Myocyte (in vitro differentiated cells): ENCODE measurements around the gene PSEN2. TPM values are rescaled to one million over a fixed set of nuclear protein-coding genes. Genes with fewer than 3 reads are reported as not detected.

Experiments used
- DNase-seq: peaks from one replicate; pipeline ENCODE4 v3.0.0-alpha.2; 2012; ENCODE audit warnings: low read depth
- total RNA-seq: library from RNA; depleted of rRNA; stranded (reverse); fragments of >200 nt; gene quantifications from 2 replicates; pipeline ENCODE4 v1.2.3, GENCODE V29; 2014

Gene PSEN2
- total RNA-seq, 1 donor from 2014 or later = 266 TPM

DNA sequence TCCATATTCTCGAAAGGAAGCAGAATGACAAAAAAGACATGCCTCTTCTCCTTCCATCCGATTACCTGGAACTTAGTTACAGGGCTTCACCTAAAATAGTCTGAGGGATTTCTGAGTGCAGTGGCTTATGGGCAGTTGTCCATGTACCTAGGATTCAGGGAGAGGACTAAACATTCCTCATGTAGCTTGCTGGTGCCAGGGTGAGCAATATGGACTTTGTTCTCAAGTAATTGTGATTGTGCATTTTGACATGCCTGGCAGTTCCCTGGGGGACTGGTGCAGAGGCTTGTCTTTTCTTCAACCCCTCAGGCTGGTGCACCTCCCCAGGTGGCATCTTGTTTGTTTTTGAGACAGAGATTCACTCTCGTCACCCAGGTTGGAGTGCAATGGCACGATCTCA lies 6.1 kb upstream of the PSEN2 start:
- no peak for DNase-seq

- DNase-seq = no peak
Observed at GRCh38 chr1:226865590-226865989, 4.8 kb upstream of the PSEN2 start.

GRCh38 chr1:226867461-226868054 lies 2.9 kb upstream of the PSEN2 start:
- no peak for DNase-seq

GRCh38 chr1:226868726-226869125 lies 1.7 kb upstream of the PSEN2 start:
- DNase-seq = no peak

DNA sequence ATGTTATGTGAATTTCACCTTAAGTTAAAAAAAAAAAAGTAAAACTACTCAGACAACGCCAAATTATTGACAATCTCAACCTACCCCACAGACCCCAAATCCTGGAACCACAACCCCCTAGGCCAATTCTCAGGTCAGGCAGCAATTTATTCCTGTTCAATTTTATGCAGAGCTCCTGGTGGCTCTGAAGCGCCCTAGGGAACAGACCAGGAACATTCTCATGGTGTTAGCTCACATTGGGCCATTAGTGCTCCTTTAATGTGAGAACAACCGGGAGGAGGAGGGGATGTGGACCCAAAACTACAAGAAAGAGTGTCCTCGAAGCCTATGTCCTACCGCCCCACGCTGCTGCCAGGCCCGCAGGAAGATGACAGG lies 403 bp upstream of the PSEN2 start:
- DNase-seq = no peak

- DNase-seq = peak; percentile 54
Observed at GRCh38 chr1:226871636-226872327, 1.4 kb downstream of the PSEN2 start.

GRCh38 chr1:226872437-226872836 lies 2.0 kb downstream of the PSEN2 start:
- DNase-seq = peak; percentile 98

DNA sequence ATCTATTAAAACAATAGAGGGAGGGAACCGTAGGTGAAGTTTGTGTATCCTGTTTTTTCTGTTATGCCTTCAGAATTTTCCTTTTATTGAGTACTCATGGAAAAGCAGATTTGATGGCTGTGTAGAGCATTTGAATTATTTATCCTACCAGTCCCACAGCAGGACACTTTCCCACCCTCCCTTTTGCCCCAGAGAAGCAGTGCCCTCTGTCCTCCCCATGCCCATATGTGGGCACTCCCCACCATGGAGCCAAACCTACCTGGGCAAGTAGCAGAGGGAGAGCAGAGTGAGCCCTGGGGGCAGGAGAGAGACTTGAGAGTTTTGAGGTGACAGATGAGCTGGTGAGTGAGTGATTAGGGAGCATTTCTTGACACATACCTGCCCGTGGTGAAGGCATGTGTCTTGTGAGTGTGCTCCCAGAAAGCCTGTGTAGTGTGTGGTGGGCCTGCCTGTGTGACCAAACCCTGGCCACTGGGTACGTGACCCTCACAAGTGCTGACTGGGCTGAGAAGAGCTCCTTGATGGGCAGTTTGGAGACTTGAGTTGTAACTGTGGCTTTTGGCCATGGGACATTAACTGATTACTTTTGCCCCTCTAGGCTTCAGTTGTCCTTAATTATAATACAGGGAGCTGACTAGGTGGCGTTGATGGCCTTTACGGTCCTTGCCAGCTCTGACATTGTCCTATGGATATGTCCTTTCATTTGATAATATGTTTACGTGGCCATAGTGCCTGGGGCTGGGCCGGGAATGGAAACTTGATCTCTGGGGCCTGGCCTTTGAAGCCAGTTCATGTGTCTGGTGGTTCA lies 3.6 kb downstream of the PSEN2 start:
- DNase-seq = peak; percentile 55

DNA sequence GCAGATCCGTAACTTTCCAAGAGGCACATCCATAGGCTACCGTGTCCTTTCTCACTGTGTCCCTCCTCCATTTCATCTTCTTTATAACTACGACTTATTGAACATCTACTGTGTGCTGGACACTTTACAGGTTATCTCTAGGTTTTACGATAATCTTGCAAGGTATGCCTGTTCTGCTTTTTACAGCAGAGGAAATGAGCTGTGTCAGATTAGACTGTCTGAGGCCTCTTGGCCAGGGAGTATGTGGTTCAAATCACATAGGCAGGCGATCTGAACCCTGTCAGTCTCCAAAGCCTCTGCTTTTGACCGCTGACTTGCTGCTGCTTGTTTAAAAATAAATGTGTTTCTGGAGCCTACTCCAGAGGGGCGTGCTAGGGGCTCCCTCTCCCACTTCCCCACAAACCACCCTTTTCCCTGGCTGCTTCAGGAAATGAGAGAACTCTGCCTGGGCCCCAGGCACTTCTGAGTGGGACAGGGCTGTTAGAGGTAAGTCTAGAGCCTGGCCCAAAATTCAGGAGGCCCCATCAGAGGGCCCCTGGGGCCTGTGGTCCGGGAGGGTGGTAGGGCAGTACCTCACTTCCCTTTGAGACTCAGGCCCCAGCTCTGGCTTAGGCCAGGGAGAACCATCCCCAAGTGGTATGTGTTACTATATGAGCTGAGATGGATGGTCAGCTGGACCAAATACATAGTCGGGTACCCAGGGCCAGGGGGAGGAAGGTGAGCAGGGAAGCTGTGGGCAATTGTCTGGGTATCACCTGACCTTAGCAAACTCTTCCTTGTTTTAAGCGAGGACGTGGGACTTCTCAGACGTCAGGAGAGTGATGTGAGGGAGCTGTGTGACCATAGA lies 4.4 kb downstream of the PSEN2 start:
- DNase-seq = peak; percentile 22

DNA sequence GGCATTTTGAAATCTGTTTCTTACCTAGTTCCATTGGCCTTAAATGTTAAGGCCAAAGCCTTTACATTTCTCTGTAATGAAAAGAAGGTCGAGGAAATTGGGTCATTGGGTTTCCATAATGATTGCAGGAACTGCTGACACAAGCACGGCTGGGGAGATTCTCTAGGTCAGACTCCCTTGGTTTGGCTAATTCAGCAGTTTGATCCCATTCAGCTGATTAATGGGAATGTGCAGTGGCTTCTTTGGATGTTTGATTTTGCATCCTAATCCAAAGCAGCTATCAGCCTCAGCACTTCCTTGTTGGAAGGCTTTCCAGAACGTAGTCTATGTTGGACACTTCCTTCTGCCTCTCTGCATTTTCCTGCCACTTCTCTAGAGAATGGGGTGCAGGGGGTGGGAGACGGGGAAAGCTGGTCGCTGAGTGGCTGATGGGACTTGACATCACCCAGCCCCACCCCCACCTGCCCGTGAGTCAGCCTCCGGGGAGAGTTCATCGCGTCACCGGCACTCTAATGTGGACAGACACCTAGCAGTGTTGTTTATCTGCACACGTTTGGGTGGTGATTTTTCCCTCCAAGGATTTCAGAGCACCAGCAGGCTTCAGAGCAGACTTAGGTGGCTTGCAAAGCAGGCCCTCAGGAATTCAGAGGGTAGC lies 5.4 kb downstream of the PSEN2 start:
- no peak for DNase-seq

DNA sequence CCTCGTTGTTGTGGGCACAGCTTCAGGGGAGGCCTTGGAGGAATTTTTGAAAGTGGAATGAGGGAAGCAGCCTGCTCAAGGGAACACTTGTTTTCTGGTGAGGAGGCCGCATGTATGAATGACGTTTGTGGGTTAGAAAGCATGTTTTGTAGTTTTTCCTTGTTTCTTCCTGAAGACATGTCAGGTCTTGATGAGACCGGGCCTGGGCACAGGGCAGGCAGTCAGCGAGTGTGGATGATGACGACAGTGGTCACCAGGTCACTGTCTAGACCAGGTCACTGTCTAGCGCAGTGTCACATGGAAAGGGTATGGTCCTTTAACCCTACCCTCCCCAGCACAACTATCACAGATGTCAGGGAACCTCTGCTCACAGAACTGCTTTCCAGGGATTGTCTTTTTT lies 7.3 kb downstream of the PSEN2 start:
- no peak for DNase-seq

DNA sequence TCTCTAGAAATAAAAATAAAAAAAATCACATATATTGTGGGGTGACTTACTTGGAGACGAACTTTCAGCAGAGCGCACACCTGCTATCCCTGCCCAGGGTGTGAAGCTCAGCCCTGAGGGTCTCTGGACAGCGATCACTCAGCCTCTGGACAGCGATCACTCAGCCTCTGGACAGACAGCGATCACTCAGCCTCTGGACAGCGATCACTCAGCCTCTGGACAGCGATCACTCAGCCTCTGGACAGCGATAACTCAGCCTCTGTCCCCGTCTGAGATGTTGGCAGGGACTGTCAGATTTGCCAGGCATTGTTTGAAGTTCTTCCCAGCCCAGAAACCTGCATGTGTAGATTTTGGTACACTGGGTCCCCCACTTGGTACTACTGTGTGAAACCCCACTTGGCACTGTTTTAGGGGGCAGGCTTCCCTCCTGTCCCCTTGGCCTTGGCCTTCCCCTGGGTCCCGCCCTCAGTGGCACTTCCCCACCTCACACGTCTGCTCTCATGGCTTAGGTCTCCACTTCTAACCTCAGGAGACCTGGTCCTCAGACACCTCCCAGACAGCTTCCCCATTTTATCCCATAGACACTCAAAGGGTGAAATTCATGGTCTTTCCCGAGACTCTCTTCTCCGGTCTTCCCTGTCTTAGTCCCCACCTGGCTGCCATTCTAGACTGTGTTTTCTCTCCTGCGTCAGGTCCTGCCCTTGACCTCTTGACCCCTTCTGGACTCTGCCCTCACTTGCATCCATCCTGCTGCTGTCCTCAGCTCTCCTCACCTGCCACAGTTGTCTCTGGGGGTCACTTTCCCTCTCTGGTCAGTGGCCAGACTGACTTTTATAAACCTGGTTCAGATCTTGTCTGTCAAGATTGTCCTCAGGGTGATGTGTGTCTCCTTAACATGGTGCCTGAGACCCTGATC lies 10.2 kb downstream of the PSEN2 start:
- DNase-seq = no peak

GRCh38 chr1:226881515-226882185 lies 11.2 kb downstream of the PSEN2 start:
- DNase-seq = no peak

DNA sequence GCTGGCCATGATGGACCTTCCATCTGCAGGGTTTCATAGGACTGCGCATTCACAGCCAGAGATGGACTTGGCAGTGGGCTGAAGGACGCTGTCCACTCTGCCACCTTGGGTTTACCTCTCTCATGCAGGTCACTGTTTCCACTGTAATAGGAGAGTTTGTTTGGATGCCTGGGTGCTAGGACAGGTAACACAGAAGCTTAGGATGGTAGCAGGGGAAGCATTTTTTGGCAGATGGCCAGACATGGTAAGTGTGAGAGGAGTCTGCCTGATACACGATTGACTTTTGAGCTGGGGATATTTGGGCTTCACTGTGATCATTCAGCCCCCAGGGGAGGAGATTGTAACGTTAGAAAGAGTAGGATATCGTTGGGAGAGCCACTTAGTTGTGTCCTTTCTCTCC lies 11.8 kb downstream of the PSEN2 start:
- no peak for DNase-seq

DNA sequence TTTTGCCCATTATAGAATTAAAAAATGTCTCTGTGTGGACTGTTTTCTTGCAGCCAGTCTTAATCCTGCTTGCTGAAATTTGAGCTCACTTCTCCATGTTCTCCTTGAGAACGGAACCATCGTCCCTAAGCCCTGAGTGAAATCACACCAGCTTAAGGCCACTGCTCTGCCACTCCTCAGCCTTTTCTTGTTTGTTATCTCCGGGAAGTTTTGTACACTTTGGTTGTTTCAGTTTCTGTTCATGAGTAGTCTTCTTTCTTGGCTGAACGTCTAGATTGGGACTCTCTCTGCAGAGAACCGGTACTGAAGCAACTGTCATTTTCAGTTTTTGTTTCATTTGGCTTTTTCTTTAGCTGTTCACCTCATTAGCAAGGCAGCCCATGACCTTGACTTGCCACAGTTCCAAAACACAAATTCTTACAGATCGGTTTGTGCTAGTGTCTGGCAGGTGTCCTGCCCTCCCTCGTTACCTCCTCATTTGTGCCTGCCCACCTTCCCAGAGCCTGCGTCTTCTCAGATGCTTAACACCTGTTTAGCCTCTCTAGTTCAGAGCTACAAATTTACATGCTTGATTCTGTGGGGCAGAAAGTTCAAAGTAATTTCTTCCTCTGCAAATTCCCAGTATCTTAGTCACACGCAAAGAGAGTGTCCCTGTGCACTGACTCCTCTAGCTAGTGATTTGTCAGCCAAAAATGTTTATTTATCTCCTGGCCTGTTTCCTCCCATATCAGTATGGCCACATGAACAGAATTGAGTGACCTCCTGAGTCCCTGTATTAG lies 12.4 kb downstream of the PSEN2 start:
- no peak for DNase-seq

DNA sequence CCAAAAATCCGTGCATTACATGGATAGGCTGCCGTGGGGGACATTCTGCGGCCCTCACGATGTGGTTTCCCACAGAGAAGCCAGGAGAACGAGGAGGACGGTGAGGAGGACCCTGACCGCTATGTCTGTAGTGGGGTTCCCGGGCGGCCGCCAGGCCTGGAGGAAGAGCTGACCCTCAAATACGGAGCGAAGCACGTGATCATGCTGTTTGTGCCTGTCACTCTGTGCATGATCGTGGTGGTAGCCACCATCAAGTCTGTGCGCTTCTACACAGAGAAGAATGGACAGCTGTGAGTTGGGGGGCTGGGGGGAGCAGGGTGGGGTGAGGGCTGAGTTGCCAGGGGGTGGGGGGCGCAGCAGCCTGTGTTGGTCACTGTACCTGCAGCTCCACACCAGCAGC lies 13.2 kb downstream of the PSEN2 start:
- DNase-seq = no peak

- no peak for DNase-seq
Observed at GRCh38 chr1:226884116-226884625, 13.8 kb downstream of the PSEN2 start.
